Loucy (cell line): Measurements from ENCODE around the gene KCNA3.

ENCODE experiments used
- H2AFZ ChIP-seq: fragments of 200-600 bp; sonication (generic); 2 replicates; pipeline ENCODE4 v1.6.0; 2016; ENCODE audit warnings: antibody characterized with exemption, mild to moderate bottlenecking, low read length, moderate library complexity
- H3F3A ChIP-seq: fragments of 200-600 bp; 2 replicates; pipeline ENCODE4 v1.6.0; 2016; ENCODE audit warnings: antibody characterized with exemption, low read depth, mild to moderate bottlenecking
- H3K27me3 ChIP-seq: fragments of 200-600 bp; sonication (generic); 2 replicates; pipeline ENCODE4 v1.6.1; 2014; ENCODE audit warnings: low read length, mild to moderate bottlenecking; ENCODE audit not compliant: insufficient read depth, poor library complexity, severe bottlenecking
- H3K36me3 ChIP-seq: fragments of 200-600 bp; sonication (generic); 2 replicates; pipeline ENCODE4 v1.6.1; 2016; ENCODE audit warnings: low read length; ENCODE audit not compliant: insufficient read depth
- H3K4me1 ChIP-seq: fragments of 200-600 bp; sonication (generic); 2 replicates; pipeline ENCODE4 v1.5.1; 2014; ENCODE audit warnings: low read length, mild to moderate bottlenecking; ENCODE audit not compliant: insufficient read depth, poor library complexity, severe bottlenecking
- H3K4me2 ChIP-seq: fragments of 200-600 bp; sonication (generic); 2 replicates; pipeline ENCODE4 v1.6.0; 2014; ENCODE audit warnings: antibody characterized with exemption, low read length, low read depth, mild to moderate bottlenecking; ENCODE audit not compliant: poor library complexity, severe bottlenecking
- H3K4me3 ChIP-seq: fragments of 200-600 bp; sonication (generic); 2 replicates; pipeline ENCODE4 v1.5.1; 2014; ENCODE audit warnings: low read length, mild to moderate bottlenecking, mixed read lengths; ENCODE audit not compliant: poor library complexity, severe bottlenecking
- H3K79me2 ChIP-seq: fragments of 200-600 bp; sonication (generic); 2 replicates; pipeline ENCODE4 v1.6.1; 2014; ENCODE audit warnings: low read length; ENCODE audit not compliant: insufficient read depth
- H3K9ac ChIP-seq: fragments of 200-600 bp; sonication (generic); 2 replicates; pipeline ENCODE4 v1.6.0; 2014; ENCODE audit warnings: mild to moderate bottlenecking, low read depth, low read length, moderate library complexity; ENCODE audit not compliant: poor library complexity, severe bottlenecking
- H3K9me2 ChIP-seq: fragments of 200-600 bp; sonication (generic); replicated peaks from 2 replicates; pipeline ENCODE4 v1.6.1; 2016; ENCODE audit warnings: low read depth, low read length, mixed read lengths
- H3K9me3 ChIP-seq: fragments of 200-600 bp; sonication (generic); 2 replicates; pipeline ENCODE4 v1.6.1; 2014; ENCODE audit warnings: mild to moderate bottlenecking, antibody characterized with exemption, low read length, low read depth; ENCODE audit not compliant: insufficient read depth
- H4K20me1 ChIP-seq: fragments of 200-600 bp; sonication (generic); 2 replicates; pipeline ENCODE4 v1.6.0; 2014; ENCODE audit warnings: antibody characterized with exemption, low read length, mild to moderate bottlenecking; ENCODE audit not compliant: insufficient read depth, poor library complexity, severe bottlenecking
- CTCF ChIP-seq: fragments of 200-600 bp; sonication (generic); conservative IDR thresholded peaks from 2 replicates; pipeline ENCODE4 v1.5.1; 2014; ENCODE audit warnings: mild to moderate bottlenecking, antibody characterized with exemption, low read length
- EZH2phosphoT487 ChIP-seq: fragments of 200-600 bp; IDR thresholded peaks from 2 replicates; pipeline ENCODE4 v1.6.1; 2018; ENCODE audit warnings: antibody characterized with exemption, mild to moderate bottlenecking, moderate library complexity, borderline replicate concordance

KCNA3 gene

GRCh38 chr1:110718452-110718851 lies 43.7 kb upstream of the KCNA3 start:
- H2AFZ ChIP-seq: no peak overlapping the region
- no peaks in the 10 kb centered on the region for H3K36me3 ChIP-seq
- H3K79me2 ChIP-seq: no peaks in the 10 kb centered on the region
- no peak for TF ChIP-seq CTCF
- no peak for TF ChIP-seq EZH2phosphoT487
- no peaks in the 10 kb centered on the region for H3K4me1 ChIP-seq
- no peaks in the 10 kb centered on the region for H3F3A ChIP-seq
- H3K4me2 ChIP-seq: no peak overlapping the region
- no peaks in the 10 kb centered on the region for H4K20me1 ChIP-seq
- H3K9me2 ChIP-seq: no peaks in the 10 kb centered on the region
- H3K9ac ChIP-seq: no peak overlapping the region
- H3K9me3 ChIP-seq: no peaks in the 10 kb centered on the region
- peaks cover 9% of the 10 kb centered on the region for H3K27me3 ChIP-seq
- no peak overlapping the region for H3K4me3 ChIP-seq

GRCh38 chr1:110717179-110717578 lies 42.4 kb upstream of the KCNA3 start:
- no peaks in the 10 kb centered on the region for H4K20me1 ChIP-seq
- no peaks in the 10 kb centered on the region for H3K9me2 ChIP-seq
- TF ChIP-seq EZH2phosphoT487 (no peak), CTCF (no peak)
- H3K36me3 ChIP-seq: no peaks in the 10 kb centered on the region
- no peaks in the 10 kb centered on the region for H3K79me2 ChIP-seq
- no peaks in the 10 kb centered on the region for H3K9me3 ChIP-seq
- H2AFZ ChIP-seq: no peak overlapping the region
- H3K4me2 ChIP-seq: no peak overlapping the region
- H3F3A ChIP-seq: no peaks in the 10 kb centered on the region
- H3K4me1 ChIP-seq: no peaks in the 10 kb centered on the region
- H3K9ac ChIP-seq: no peak overlapping the region
- H3K4me3 ChIP-seq: no peak overlapping the region
- H3K27me3 ChIP-seq: peaks cover 9% of the 10 kb centered on the region

GRCh38 chr1:110714374-110714995 lies 39.7 kb upstream of the KCNA3 start:
- Histone ChIP-seq H3K27me3 (no peaks in the 10 kb centered on the region), H3K9me2 (no peaks in the 10 kb centered on the region), H3K4me2 (no peak overlapping the region), H2AFZ (no peak overlapping the region), H3K4me3 (no peak overlapping the region), H3F3A (no peaks in the 10 kb centered on the region), H4K20me1 (no peaks in the 10 kb centered on the region), H3K9ac (no peak overlapping the region), H3K4me1 (peaks cover 5% of the 10 kb centered on the region), H3K9me3 (no peaks in the 10 kb centered on the region), H3K79me2 (no peaks in the 10 kb centered on the region), H3K36me3 (no peaks in the 10 kb centered on the region)
- TF ChIP-seq CTCF: no peak
- no peak for TF ChIP-seq EZH2phosphoT487
